Mucosa of stomach (tissue), 1 donor: ENCODE measurements around the gene HEATR1.
"Not testable (repeated sequence)": the region's sequence is repeated elsewhere in the genome, so short reads cannot be mapped to it uniquely, and the experiment has no call there.

Experiments used
- H3K27me3 ChIP-seq: one replicate; pipeline ENCODE4 v1.7.0; 2013; ENCODE audit warnings: mild to moderate bottlenecking, low read length; ENCODE audit not compliant: control insufficient read depth, insufficient read depth
- H3K36me3 ChIP-seq: one replicate; pipeline ENCODE4 v1.7.0; 2013; ENCODE audit warnings: low read length; ENCODE audit not compliant: control insufficient read depth, insufficient read depth
- H3K4me1 ChIP-seq: one replicate; pipeline ENCODE4 v1.7.0; 2013; ENCODE audit warnings: mild to moderate bottlenecking, low read length; ENCODE audit not compliant: control insufficient read depth, insufficient read depth
- H3K4me3 ChIP-seq: one replicate; pipeline ENCODE4 v1.7.0; 2013; ENCODE audit warnings: low read length
- H3K9ac ChIP-seq: one replicate; pipeline ENCODE4 v1.7.0; 2013; ENCODE audit warnings: mild to moderate bottlenecking, low read length, moderate library complexity
- H3K9me3 ChIP-seq: one replicate; pipeline ENCODE4 v1.7.0; 2013; ENCODE audit warnings: mild to moderate bottlenecking, low read length, moderate library complexity; ENCODE audit not compliant: control insufficient read depth
- donor health status: Pancreatic carcinoma.

The HEATR1 gene

GRCh38 chr1:236618507-236618906 lies 14.2 kb upstream of the HEATR1 start:
- H3K4me3 ChIP-seq = no peak overlapping the region

GRCh38 chr1:236615399-236616148 lies 11.3 kb upstream of the HEATR1 start:
- no peak overlapping the region for H3K4me3 ChIP-seq
- H3K27me3 ChIP-seq = no peaks in the 10 kb centered on the region
- no peaks in the 10 kb centered on the region for H3K36me3 ChIP-seq
- H3K9me3 ChIP-seq = no peaks in the 10 kb centered on the region
- H3K4me1 ChIP-seq = no peaks in the 10 kb centered on the region
- no peak overlapping the region for H3K9ac ChIP-seq

More at GRCh38 chr1:236618507-236618906, 14.2 kb upstream of the HEATR1 start:
- H3K27me3 ChIP-seq = no peaks in the 10 kb centered on the region
- no peaks in the 10 kb centered on the region for H3K9me3 ChIP-seq
- no peak overlapping the region for H3K9ac ChIP-seq
- no peaks in the 10 kb centered on the region for H3K4me1 ChIP-seq
- no peaks in the 10 kb centered on the region for H3K36me3 ChIP-seq

- no peak overlapping the region for H3K9ac ChIP-seq
- no peaks in the 10 kb centered on the region for H3K4me1 ChIP-seq
- H3K9me3 ChIP-seq = no peaks in the 10 kb centered on the region
- H3K27me3 ChIP-seq = peaks cover 4% of the 10 kb centered on the region
- no peak overlapping the region for H3K4me3 ChIP-seq
- H3K36me3 ChIP-seq = no peaks in the 10 kb centered on the region
Measured at GRCh38 chr1:236612349-236612748, 8.0 kb upstream of the HEATR1 start.

GRCh38 chr1:236608930-236609726 lies 4.8 kb upstream of the HEATR1 start:
- peaks cover 6% of the 10 kb centered on the region for H3K4me1 ChIP-seq
- peaks cover 4% of the 10 kb centered on the region for H3K27me3 ChIP-seq

GRCh38 chr1:236607597-236607996 lies 3.3 kb upstream of the HEATR1 start:
- H3K27me3 ChIP-seq, H3K36me3 ChIP-seq, H3K9ac ChIP-seq, H3K9me3 ChIP-seq, H3K4me3 ChIP-seq: not testable (repeated sequence)
- peaks cover 12% of the 10 kb centered on the region for H3K4me1 ChIP-seq

More at GRCh38 chr1:236608930-236609726, 4.8 kb upstream of the HEATR1 start:
- no peaks in the 10 kb centered on the region for H3K9me3 ChIP-seq
- no peak overlapping the region for H3K4me3 ChIP-seq
- H3K9ac ChIP-seq = no peak overlapping the region
- no peaks in the 10 kb centered on the region for H3K36me3 ChIP-seq

GRCh38 chr1:236604905-236605806 lies 840 bp upstream of the HEATR1 start:
- Histone ChIP-seq H3K4me1 (peaks cover 12% of the 10 kb centered on the region), H3K4me3 (peak overlapping the region; percentile 78), H3K9ac (peak overlapping the region; percentile 54), H3K9me3 (no peaks in the 10 kb centered on the region), H3K36me3 (no peaks in the 10 kb centered on the region), H3K27me3 (peaks cover under 1% of the 10 kb centered on the region)

- Histone ChIP-seq H3K4me3 (no peak overlapping the region), H3K9ac (no peak overlapping the region), H3K36me3 (no peaks in the 10 kb centered on the region), H3K4me1 (peaks cover 12% of the 10 kb centered on the region), H3K27me3 (no peaks in the 10 kb centered on the region), H3K9me3 (no peaks in the 10 kb centered on the region)
Measured at GRCh38 chr1:236602171-236602570, 2.1 kb downstream of the HEATR1 start.

- Histone ChIP-seq H3K36me3 (no peaks in the 10 kb centered on the region), H3K4me3 (no peak overlapping the region), H3K9ac (no peak overlapping the region), H3K4me1 (no peaks in the 10 kb centered on the region), H3K27me3 (no peaks in the 10 kb centered on the region), H3K9me3 (no peaks in the 10 kb centered on the region)
Measured at GRCh38 chr1:236590553-236591150, 13.7 kb downstream of the HEATR1 start.

- H3K36me3 ChIP-seq = no peaks in the 10 kb centered on the region
- no peaks in the 10 kb centered on the region for H3K27me3 ChIP-seq
- no peaks in the 10 kb centered on the region for H3K9me3 ChIP-seq
- H3K4me3 ChIP-seq = no peak overlapping the region
- H3K9ac ChIP-seq = no peak overlapping the region
- H3K4me1 ChIP-seq = no peaks in the 10 kb centered on the region
Measured at GRCh38 chr1:236589531-236589930, 14.8 kb downstream of the HEATR1 start.

- Histone ChIP-seq H3K9ac (no peak overlapping the region), H3K4me1 (no peaks in the 10 kb centered on the region), H3K27me3 (no peaks in the 10 kb centered on the region), H3K4me3 (no peak overlapping the region), H3K36me3 (no peaks in the 10 kb centered on the region), H3K9me3 (no peaks in the 10 kb centered on the region)
Measured at GRCh38 chr1:236581528-236581927, 22.8 kb downstream of the HEATR1 start.

GRCh38 chr1:236580404-236580803 lies 23.9 kb downstream of the HEATR1 start:
- not testable (repeated sequence) for H3K36me3 ChIP-seq, H3K9me3 ChIP-seq, H3K4me3 ChIP-seq, H3K4me1 ChIP-seq, H3K9ac ChIP-seq, H3K27me3 ChIP-seq
